HL-60 (cell line): ENCODE data around the gene MTHFSD.

Source experiments
- DNase-seq, 2 experiments: peaks; one replicate each; pipeline ENCODE4 v3.0.0-alpha.2; 2010 to 2020; ENCODE audit warnings: low read depth in 1 of 2, low spot score in 1 of 2
- H3K27ac ChIP-seq: fragments of 250-450 bp; sonication (Bioruptor Pico); replicated peaks from 2 replicates; pipeline ENCODE4 v1.5.1; 2020; ENCODE audit warnings: mild to moderate bottlenecking, moderate library complexity
- H3K27me3 ChIP-seq: fragments of 250-450 bp; sonication (Bioruptor Pico); 2 replicates; pipeline ENCODE4 v1.5.1; 2021; ENCODE audit warnings: mild to moderate bottlenecking, moderate library complexity; ENCODE audit not compliant: insufficient read depth, poor library complexity, severe bottlenecking
- H3K4me3 ChIP-seq: replicated peaks from 2 replicates; pipeline ENCODE4 v1.5.1; 2011; ENCODE audit warnings: mild to moderate bottlenecking, control low read depth, low read length; ENCODE audit not compliant: insufficient read depth
- CTCF ChIP-seq: IDR thresholded peaks from one replicate; pipeline ENCODE4 v1.5.1; 2011; ENCODE audit warnings: low read length, control low read depth, inconsistent platforms; ENCODE audit not compliant: insufficient read depth
- GABPA ChIP-seq: IDR thresholded peaks from 2 replicates; pipeline ENCODE4 v1.6.1; 2012; ENCODE audit warnings: low read depth
- POLR2AphosphoS5 ChIP-seq: IDR thresholded peaks from 2 replicates; pipeline ENCODE4 v1.6.1; 2012; ENCODE audit warnings: low read depth
- REST ChIP-seq: IDR thresholded peaks from 2 replicates; pipeline ENCODE4 v1.6.1; 2012; ENCODE audit warnings: low read depth; ENCODE audit not compliant: insufficient replicate concordance
- SPI1 ChIP-seq: IDR thresholded peaks from 2 replicates; pipeline ENCODE4 v1.6.1; 2012; ENCODE audit warnings: low read depth, mild to moderate bottlenecking, borderline replicate concordance

The MTHFSD gene

GRCh38 chr16:86549076-86549892, 5.8 kb downstream of the MTHFSD start:
- Histone ChIP-seq H3K27ac (no peak overlapping the region), H3K4me3 (no peak overlapping the region), H3K27me3 (no peaks in the 10 kb centered on the region)
- DNase-seq = no peak
- TF ChIP-seq CTCF (no peak), REST (no peak), SPI1 (no peak), POLR2AphosphoS5 (no peak), GABPA (no peak)

- no peak for DNase-seq
- no peaks in the 10 kb centered on the region for H3K27me3 ChIP-seq
- no peak overlapping the region for H3K27ac ChIP-seq
- no peak overlapping the region for H3K4me3 ChIP-seq
- TF ChIP-seq GABPA = no peak
- no peak for TF ChIP-seq CTCF
- no peak for TF ChIP-seq POLR2AphosphoS5
- no peak for TF ChIP-seq SPI1
- no peak for TF ChIP-seq REST
Observed at GRCh38 chr16:86547286-86547685, 7.7 kb downstream of the MTHFSD start.

- Histone ChIP-seq H3K27ac (no peak overlapping the region), H3K4me3 (no peak overlapping the region), H3K27me3 (no peaks in the 10 kb centered on the region)
- TF ChIP-seq REST (no peak), SPI1 (no peak), POLR2AphosphoS5 (no peak)
- DNase-seq = no peak
Observed at GRCh38 chr16:86546638-86547013, 8.4 kb downstream of the MTHFSD start.
